NCI-H526 treated with DMSO at 0.1 percent for 48 hours (cell line): Measurements from ENCODE around the gene TNK1.

Source experiments
- DNase-seq: peaks from one replicate; lab custom pipeline; 2025; lab: John Stamatoyannopoulos, UW

Gene TNK1

GRCh38 chr17:7436556-7437368 lies 55.9 kb downstream of the TNK1 start:
- peak; percentile 50 for DNase-seq

GRCh38 chr17:7437369-7437863 lies 56.5 kb downstream of the TNK1 start:
- DNase-seq = no peak

GRCh38 chr17:7437950-7438614 lies 57.2 kb downstream of the TNK1 start:
- no peak for DNase-seq

- no peak for DNase-seq
Observed at GRCh38 chr17:7438656-7439460, 58.0 kb downstream of the TNK1 start.
